SHP77 (cell line): ENCODE measurements around the gene ALG6.
"Not testable (repeated sequence)": the region's sequence is repeated elsewhere in the genome, so short reads cannot be mapped to it uniquely, and the experiment has no call there.

Experiments used
- DNase-seq, 2 experiments: peaks; one replicate each; lab custom pipeline; 2025; lab: John Stamatoyannopoulos, UW

ALG6 gene

DNA sequence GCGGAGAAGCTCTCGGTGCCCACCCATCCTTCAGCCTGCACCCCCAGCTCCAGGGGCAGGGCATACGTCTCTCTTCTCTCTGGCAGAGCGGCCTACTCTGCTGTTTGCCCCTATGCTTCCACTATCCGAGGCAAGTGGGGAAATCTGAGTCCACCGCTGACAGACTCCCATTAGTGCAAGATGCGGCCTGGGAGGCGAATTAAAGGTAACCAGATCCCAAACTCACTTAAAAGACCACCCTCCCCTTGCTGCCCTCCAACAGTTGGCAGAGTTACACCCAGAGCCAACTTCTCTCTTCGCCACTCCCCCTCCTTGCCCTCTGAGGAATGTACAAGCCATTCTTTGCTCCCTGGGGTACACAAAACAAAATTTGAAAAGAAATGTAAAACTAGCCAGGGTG lies 38.6 kb upstream of the ALG6 start:
- DNase-seq = no peak

DNA sequence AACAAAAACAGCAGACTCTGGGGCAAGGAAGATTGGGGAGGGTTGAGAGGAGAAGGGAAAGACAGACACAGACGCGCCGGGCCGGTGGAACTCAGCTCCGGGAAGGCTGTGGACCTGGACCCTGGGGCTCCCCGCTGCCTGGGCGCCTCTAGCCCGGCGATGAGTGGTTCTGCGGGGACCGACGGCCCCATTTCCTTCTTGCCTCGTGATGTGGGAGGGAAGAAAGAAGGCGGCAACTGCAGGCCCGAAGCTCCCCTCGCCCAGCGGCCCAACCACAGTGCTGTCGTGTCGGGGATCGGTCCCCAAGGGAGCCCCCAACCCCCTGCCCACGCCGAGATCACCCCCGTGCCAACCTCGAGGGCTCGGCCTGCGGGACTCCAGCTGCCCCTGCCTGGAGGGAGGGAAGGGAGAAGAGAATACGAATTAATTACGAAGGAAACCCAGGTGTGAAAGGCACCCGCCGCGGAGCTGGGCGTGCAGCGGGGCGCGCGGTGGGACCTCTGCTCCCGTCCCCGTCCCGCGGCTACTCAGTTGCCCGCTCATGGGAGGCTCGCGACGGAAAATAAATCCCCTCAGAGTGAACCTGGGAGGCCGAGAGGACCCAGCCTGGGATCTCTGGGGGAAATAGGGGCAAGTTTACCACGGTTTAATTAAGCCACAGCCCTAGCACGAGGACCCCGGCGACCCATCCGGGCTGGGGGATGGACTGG lies 37.7 kb upstream of the ALG6 start:
- DNase-seq = no peak

DNA sequence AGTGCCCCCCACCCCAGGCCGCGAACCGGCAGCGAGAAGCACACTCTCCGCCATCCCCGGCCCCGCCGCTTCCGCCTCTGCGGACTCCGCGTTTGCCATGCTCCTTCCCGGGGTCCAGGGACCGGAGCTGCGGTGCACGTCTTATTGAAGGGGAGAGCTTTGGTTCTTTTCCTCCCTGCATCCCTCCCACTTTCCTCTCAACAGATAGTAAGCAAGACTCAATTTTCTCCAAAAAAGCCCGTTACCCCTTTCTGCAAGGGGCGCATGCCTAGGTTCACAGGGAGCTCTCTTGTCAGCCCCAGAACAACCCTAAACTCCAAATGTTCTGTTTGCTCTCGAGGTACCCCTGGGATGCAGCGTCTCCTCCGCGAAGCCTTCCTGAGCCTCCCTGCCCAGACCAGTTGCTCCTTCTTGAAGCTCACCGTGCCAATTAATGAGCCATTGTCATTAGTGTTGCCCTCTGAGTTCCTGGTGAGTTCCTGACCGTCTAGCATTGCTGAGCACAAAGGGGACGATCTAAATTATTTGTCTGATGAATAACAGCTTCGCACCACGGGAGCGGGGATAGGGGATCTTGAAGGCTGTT lies 37.0 kb upstream of the ALG6 start:
- DNase-seq = no peak

DNA sequence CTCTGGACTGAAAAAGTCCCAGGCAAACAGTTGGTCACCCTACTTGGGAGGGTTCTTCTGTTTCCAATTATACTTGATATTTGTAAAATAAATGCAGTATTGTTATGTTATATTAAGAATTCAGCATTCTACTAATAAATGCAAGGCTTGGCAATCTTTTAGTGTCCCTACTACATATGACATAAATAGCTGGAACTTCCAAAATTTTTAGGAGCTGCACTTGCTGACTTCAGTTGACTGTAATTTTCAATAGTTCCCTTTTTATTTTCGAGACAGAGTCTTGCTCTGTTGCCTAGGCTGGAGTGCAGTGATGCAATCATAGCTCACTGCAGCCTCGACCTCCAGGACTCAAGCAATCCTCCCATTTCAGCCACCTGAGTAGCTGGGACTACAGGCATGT lies 25.0 kb upstream of the ALG6 start:
- no peak for DNase-seq

DNA sequence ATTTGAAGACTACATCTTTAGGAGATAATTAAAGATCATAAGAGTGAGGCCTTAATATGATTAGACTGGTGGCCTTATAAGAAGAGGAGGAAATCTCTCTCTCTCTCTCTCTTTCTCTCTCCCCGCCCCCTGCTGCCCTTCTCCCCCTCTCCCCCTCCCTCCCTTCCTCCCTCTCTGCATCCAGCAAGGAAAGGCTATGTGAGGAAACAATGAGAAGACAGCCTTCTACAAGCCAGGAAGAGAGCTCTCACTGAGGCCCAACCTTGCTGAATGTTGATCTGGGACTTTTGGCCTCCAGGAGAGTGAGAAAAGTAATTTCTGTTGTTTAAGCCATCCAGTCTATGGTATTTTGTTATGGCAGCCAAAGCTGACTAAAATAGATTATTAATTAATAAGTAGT lies 23.5 kb upstream of the ALG6 start:
- DNase-seq = no peak

DNA sequence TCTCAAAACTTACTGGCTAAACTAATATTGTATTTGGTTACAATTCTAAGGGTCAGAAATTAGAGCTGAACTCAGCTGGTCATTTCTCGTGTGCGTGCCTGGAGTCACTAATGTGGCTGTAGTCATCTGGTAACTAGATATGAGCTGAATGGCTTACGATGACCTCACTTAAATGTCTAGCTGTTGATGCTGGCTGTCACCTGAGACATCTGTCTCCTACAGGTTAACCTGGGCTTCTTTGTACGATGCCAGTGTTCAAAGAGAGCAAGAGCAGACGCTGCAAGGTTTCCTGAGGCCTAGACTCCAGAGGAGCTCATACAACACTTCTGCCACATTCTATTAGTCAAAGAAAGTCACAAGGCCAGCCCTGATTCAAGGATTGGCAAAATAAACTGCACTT lies 17.1 kb upstream of the ALG6 start:
- no peak for DNase-seq

DNA sequence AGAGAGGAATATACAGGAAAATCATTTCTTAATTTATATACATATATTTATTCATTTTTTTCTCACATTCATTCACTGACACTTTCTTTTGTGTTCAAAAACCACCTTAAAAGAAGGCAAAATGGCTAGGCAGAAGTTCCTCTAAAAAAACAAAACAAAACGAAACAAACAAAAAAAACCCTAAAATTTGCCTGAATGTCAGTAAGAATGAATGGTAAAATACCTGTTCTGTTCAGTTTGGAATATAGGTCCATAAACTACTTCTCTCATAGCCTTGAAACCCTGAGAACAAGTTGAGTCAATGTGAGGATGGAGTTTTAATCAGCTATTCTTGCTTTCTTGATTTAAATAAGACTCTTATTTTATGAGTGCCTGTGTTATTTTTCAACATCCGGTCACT lies 14.7 kb upstream of the ALG6 start:
- DNase-seq = no peak

DNA sequence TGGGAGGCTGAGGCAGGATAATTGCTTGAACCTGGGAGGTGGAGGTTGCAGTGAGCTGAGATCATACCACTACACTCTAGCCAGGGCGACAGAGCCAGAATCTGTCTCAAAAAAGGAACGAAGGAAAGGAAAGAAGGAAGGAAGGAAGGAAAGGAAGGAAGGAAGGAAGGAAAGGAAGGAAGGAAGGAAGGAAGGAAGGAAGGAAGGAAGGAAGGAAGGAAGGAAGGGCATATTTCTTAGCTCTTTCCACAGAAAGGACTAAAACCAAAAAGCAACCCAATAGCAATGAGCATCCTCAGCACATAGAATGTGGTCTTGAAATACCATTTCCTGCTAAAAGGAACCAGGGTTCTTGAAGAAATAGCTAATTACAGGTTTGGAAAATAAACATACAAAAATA lies 11.2 kb upstream of the ALG6 start:
- not testable (repeated sequence) for DNase-seq

DNA sequence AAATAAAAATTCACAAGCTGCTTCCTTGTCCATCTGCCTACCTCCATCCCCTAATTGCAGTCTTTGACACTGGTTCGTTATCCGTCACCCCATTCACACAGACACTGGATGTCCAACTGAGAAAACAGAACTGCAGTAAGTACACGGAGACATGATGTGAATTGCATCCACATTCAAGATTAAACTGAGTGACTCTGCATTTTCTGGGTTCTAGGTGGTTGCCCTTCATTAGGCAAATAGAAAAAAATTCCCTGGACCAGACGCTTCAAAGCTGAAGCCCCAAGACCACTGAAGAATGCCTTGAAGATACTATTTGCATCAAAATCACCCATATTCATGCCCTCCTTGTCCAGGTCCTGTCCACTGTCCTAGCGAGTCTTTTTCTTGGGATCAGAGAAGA lies 7.9 kb upstream of the ALG6 start:
- DNase-seq = no peak

DNA sequence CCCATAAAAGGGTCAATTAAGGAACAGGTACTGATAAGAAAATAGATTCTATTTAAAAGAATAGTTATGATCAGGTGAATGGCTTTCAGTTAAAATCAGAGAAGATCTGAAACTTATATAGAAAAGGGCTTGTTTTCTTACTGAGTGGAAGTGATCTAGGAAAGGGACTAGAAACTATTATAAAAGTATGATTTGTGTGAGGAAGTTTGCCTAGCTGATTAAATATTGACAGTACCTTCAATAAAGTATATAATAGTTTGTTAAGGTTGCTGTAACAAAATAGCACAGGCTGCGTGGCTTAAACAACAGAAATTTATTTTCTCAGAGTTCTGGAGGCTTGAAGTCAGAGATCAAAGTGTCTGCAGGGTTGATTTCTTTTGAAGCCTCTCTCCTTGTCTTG lies 5.4 kb upstream of the ALG6 start:
- no peak for DNase-seq

DNA sequence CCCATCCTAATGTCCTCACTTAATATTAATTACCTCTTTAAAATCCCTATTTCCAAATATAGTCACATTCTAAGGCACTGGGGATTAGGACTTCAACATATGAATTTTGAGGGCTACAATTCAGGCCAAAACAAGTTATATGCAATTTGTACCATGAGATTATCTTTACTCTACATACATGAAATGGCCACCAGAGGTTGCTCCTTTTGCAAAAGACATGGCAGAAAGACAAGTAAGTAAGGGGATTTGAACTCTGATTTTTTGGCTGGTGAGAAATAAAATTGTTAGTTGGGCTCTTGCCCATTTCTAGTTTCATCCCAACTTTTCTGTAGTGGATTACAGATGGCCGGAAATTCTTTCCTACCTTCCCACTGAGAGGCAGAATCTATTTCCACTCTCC lies 4.8 kb upstream of the ALG6 start:
- DNase-seq = no peak

DNA sequence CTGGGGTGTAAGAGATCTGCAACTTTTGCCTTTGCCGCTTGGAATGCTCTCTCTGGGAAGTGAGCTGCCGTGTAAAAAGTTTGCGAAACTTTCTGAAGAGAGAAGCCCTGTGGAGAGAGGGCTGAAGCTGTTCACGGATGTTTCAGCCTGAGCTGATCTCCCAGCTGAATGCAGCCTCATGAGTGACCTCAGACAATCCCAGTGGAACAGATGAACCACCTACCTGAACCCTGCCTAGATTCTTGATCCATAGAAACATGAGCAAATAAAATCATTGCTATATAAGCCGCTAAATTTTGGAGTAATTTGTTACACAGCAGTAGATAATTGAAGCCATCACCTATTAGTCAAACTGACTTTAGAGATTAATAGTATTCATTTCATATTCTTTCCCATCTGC lies 4.4 kb upstream of the ALG6 start:
- DNase-seq = no peak

DNA sequence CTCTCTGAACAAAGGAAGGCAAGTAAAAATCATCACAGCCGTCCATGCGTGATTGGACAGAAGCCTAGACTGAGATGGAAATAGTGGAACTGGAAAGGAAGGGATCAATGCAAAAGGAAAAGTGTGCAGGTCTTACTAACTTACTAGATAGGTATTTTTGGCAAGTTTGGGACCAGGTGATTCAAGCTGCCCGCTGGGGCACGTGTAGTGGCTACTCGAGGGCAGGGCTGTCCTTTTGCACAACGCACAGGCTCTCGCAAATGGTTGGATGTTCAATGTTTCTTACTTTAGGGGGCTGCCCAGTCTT lies 566 bp upstream of the ALG6 start:
- no peak for DNase-seq

DNA sequence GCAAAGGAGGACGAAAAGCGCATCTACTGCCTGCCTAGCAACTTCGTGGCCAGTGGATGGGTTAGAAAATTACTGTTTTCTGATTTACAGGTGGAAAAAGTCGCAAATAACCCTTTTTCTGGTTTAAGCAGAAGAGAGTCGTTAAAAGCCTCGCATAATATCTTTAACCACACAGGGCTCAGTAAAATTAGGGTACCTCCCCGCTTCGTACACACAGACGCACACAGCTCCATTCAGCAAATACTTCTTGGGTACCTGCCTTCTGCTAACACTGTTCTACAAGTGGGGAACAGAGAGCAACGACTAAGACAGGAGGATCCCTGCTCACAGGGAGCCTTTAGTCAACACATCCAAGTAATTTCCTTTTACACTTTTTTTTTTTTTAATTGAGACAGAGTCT lies 704 bp downstream of the ALG6 start:
- no peak for DNase-seq

DNA sequence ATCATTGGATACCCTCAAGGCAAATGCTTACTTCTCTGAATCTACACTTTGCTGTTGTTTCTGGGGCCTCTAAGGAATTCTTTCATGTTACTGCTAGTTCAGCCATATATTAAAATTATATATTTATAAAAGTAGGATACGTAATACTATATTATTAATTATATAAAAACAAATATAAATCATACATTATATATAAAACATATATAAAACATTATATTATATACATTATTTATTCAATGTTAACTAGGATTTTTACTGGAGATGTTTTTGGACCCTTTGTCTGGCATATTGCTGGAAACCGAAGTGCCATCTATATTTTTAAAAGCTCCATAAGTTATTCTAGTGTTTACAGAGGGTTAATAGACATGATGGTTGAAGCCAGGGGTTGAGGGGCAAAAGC lies 12.2 kb downstream of the ALG6 start:
- no peak for DNase-seq

DNA sequence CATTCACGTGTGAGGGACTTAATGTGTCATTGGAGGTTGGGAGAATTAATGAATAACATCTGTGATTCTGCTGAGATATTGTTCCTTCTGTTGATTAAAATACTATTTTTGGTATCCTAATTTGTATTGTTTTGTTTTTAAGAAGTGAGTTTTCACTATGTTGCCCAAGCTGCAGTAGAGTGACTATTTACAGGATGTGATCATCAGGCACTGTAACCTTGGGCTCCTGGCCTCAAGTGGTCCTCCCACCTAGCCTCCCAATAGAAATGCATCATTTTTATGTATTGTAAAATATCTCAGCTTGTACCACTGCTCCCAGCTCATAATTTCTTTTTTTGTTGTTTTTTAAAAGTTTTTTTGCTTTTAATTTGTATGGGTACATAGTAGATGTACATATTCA lies 14.3 kb downstream of the ALG6 start:
- DNase-seq = no peak

DNA sequence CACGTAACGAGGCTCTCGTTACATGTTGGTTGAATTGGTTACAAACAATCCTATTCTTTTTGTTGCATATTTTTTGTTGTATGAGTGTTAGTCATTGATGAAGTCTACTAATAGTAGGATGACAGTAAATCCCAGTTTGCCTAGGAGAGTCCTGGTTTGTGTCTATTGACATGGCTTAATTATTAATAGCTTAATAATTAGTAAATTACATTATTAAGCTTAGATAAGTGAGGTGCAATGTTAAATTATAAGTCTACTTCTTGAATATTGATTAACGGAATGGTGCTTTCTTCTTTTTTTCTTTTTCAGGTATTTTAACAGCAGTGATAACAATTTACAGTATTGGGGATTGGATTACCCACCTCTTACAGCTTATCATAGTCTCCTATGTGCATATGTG lies 34.5 kb downstream of the ALG6 start:
- no peak for DNase-seq

DNA sequence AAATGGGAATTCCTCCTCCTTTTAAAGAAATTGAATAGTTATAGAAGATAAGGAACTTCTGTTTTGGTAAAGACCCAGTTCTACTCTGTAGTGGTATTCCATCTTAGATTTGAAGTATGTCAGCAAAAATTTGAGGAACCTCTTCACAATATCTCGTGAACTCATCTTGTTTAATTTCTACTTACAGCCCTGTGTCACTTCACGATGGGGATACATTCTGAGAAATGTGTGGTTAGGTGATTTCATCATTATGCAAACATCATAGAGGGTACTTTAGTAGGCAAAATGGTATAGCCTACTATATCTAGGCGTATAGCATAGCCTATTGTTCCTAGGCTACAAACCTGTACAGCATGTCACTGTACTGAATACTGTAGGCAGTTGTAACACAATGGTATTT lies 36.0 kb downstream of the ALG6 start:
- DNase-seq = no peak

DNA sequence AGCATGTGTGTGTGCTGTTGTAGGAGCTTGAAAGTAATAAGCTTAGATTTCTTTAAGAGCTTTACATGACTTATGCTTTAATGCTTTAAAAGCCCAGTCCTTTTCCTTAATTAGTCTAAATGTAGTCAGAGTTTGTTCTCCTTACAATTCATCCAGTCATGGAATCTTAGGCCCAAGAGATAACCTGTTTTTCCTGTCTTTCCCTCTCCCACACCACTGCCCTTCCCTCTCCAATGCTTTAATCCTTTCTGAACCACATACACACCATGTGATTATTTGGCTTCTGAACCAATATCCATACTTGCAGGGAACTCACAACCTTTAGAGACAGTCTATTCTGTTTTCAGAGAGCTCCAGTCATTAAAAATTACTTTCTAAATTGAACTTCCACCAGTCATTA lies 37.6 kb downstream of the ALG6 start:
- DNase-seq = no peak

DNA sequence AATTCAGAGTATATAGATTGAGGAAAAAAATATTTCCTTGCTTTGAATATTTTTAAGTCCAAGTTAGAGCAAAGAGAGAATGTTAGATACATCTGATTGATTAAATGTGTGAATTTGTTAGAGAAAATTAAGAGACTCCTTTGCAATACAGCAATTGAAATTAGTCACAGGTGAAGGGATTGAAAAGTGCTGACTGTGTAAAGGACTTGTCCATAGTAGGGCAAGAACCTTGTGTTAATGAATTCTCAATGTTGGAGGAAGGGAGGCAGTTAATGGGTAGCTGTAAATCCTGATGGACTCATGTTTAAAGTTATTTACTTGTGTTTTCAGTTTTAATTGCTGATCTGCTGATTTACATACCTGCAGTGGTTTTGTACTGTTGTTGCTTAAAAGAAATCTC lies 38.6 kb downstream of the ALG6 start:
- DNase-seq = no peak

DNA sequence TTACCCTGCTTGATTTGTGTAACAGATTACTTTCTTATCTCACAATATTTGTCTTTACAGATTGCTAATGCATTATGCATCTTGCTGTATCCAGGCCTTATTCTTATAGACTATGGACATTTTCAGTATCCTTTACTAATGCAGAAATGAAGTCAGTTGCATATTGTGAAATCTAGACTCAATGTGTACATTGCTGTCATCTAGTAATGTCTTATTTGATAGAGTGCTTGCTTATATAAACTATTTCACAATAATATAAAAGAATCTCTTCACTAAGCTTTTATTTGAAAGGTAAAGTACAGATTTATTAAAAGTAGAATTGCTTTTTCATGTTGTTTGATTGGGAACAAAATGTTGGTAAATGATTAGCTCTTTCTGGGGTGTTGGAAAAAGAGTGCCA lies 39.6 kb downstream of the ALG6 start:
- DNase-seq = no peak

DNA sequence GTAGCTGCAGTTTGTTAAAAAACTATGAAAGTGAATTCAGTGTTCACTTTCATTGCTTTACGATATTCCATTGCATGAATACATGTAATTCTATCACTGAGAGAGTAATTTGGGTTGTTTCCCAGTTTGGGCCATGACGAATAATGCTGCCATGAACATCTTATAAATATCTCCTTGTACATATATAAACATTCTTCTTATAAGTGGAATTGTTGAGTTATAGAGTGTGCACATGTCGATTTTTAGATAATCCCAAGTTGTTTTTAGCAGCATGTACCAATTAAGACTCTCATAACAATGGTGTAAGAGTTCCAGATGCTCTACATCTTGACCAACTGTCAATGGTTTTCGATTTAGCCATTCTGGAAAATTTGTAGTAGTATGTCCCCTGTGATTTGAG lies 40.9 kb downstream of the ALG6 start:
- no peak for DNase-seq

DNA sequence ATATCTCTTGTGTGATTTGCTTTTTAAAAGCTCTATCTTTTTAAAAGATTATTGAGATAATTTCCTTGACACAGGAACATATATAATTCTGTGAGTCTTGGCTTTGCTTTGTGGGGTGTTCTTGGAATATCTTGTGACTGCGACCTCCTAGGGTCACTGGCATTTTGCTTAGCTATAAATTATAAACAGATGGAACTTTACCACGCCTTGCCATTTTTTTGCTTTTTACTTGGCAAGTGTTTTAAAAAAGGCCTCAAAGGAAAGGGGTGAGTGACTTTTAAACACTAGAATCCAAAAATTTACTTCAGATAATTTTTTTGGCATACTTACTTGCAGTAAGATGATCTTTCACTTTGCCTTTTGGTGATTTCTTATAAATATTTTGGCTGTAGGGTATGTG lies 43.6 kb downstream of the ALG6 start:
- no peak for DNase-seq

DNA sequence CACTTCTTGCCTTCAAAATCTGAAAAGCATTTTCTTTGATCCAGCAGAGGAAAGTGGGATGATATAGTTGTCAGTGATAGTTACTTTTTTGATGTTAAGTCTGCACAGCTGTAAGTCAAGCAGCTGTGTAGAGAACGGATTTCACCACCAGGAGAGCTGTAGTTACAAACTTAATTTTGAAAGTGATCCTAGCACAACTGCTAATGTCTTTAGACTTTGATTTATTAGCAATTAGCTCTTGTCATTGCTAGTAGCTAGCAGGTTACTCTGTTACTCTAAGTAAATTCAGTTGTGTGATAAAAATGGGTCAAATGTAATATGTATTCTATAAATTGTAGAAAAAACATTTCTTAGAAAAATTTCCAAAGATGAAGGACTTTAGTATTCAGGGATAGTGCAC lies 46.0 kb downstream of the ALG6 start:
- no peak for DNase-seq
